HepG2 (cell line): Measurements from ENCODE around the gene MARCHF11. TPM values are rescaled to one million over a fixed set of nuclear protein-coding genes. Genes with fewer than 3 reads are reported as not detected.

Experiments used
- ATAC-seq: fragments of 200-7000 bp; cut with Tn5 transposase; 3 replicates; pipeline ENCODE4 v1.9.1; 2020; ENCODE audit warnings: mild to moderate bottlenecking, moderate library complexity
- BruUV-seq: library from RNA; stranded (reverse); fragments of 400-500 nt; replicated peaks from 2 replicates; lab custom pipeline; 2021; lab: Mats Ljungman, UMichigan
- CTCF ChIA-PET: fragments of 300-600 bp; formaldehyde crosslinking; extraction: SDS; loops from one replicate; lab custom pipeline; 2021; ENCODE audit warnings: low total read pairs, inconsistent platforms, low intra/inter-chr PET ratio; lab: Yijun Ruan, JAX
- POLR2A ChIA-PET: fragments of 350-600 bp; sonication (Branson Sonifier 250); formaldehyde crosslinking; loops from one replicate; lab custom pipeline; 2020; ENCODE audit warnings: antibody characterized with exemption, inconsistent platforms; lab: Yijun Ruan, JAX
- DNase-seq: peaks from one replicate; pipeline ENCODE4 v3.0.0-alpha.2; 2015; ENCODE audit warnings: low spot score
- FAIRE-seq: peaks from 3 replicates; lab custom pipeline; 2011; peaks lifted over from hg19 to GRCh38; lab: Jason Lieb, UNC
- H2AFZ ChIP-seq: one replicate; pipeline ENCODE4 v1.6.1; 2011; ENCODE audit warnings: low read length, inconsistent platforms
- H3K27ac ChIP-seq: fragments of 300-600 bp; 3 replicates; pipeline ENCODE4 v1.8.0; 2011; ENCODE audit warnings: mixed run types, mild to moderate bottlenecking, mixed read lengths, low read length, inconsistent platforms; ENCODE audit not compliant: insufficient read depth; ENCODE audit errors: extremely low read length
- H3K27me3 ChIP-seq, 2 experiments: fragments of 200-600 bp in 1 of 2; 2 replicates in 1 of 2; 3 replicates in 1 of 2; pipeline versions ENCODE4 v1.6.0 to v1.8.0; 2011; ENCODE audit warnings: low read length in 2 of 2, mild to moderate bottlenecking in 2 of 2, moderate library complexity in 2 of 2, inconsistent platforms in 1 of 2; ENCODE audit not compliant: insufficient read depth in 2 of 2, control insufficient read depth in 1 of 2
- H3K36me3 ChIP-seq, 2 experiments: fragments of 200-600 bp in 1 of 2; replicated peaks in 1 of 2; 2 replicates in 1 of 2; 3 replicates in 1 of 2; pipeline versions ENCODE4 v1.5.1 to v1.8.0; 2011; ENCODE audit warnings: low read length in 2 of 2, inconsistent platforms in 1 of 2; ENCODE audit not compliant: insufficient read depth in 2 of 2, control insufficient read depth in 1 of 2
- H3K4me1 ChIP-seq: 2 replicates; pipeline ENCODE4 v1.5.1; 2012; ENCODE audit warnings: low read length, inconsistent platforms; ENCODE audit not compliant: insufficient read depth
- H3K4me2 ChIP-seq: 2 replicates; pipeline ENCODE4 v1.6.0; 2011; ENCODE audit warnings: low read depth, low read length, inconsistent platforms
- H3K4me3 ChIP-seq, 3 experiments: fragments of 200-600 bp in 1 of 3; sonication (generic), shearing (Covaris generic) in 1 of 3; replicated peaks in 1 of 3; 2 replicates each; pipeline ENCODE4 v1.5.1; 2011 to 2016; ENCODE audit warnings: low read length in 3 of 3, inconsistent platforms in 2 of 3, low read depth in 2 of 3, mild to moderate bottlenecking in 2 of 3, control low read depth in 1 of 3, mixed read lengths in 1 of 3; ENCODE audit not compliant: insufficient read depth in 1 of 3
- H3K79me2 ChIP-seq: one replicate; pipeline ENCODE4 v1.6.1; 2011; ENCODE audit warnings: low read length, inconsistent platforms; ENCODE audit not compliant: insufficient read depth
- H3K9ac ChIP-seq: 2 replicates; pipeline ENCODE4 v1.6.0; 2011; ENCODE audit warnings: mild to moderate bottlenecking, low read depth, low read length, inconsistent platforms; ENCODE audit not compliant: insufficient read depth
- H3K9me3 ChIP-seq: 2 replicates; pipeline ENCODE4 v1.5.1; 2012; ENCODE audit warnings: mild to moderate bottlenecking, low read length
- H4K20me1 ChIP-seq: 2 replicates; pipeline ENCODE4 v1.6.0; 2011; ENCODE audit warnings: inconsistent platforms, mild to moderate bottlenecking, low read length, moderate library complexity; ENCODE audit not compliant: insufficient read depth
- CENPBD1 ChIP-seq: sonication (generic); formaldehyde crosslinking; IDR thresholded peaks from 2 replicates; pipeline ENCODE4 v1.8.0; 2022; ENCODE audit warnings: missing genetic modification reagents, low read depth, mild to moderate bottlenecking, borderline replicate concordance
- CENPT ChIP-seq: sonication (generic); formaldehyde crosslinking; IDR thresholded peaks from 2 replicates; pipeline ENCODE4 v1.8.0; 2022; ENCODE audit warnings: low read depth, mild to moderate bottlenecking, moderate library complexity, missing genetic modification reagents
- CREB1 ChIP-seq, 2 experiments: fragments of 450-650 bp in 1 of 2; IDR thresholded peaks; 2 replicates each; pipeline ENCODE4 v1.6.1; 2016 to 2017; ENCODE audit warnings: control low read depth in 1 of 2, mild to moderate bottlenecking in 1 of 2, missing compliant biosample characterization in 1 of 2, missing genetic modification characterization in 1 of 2
- DPF2 ChIP-seq: sonication (generic); formaldehyde crosslinking; IDR thresholded peaks from 2 replicates; pipeline ENCODE4 v1.4.0; 2020; ENCODE audit warnings: mild to moderate bottlenecking, low read depth, missing genetic modification reagents, borderline replicate concordance
- HES4 ChIP-seq: sonication (generic); formaldehyde crosslinking; IDR thresholded peaks from 2 replicates; pipeline ENCODE4 v1.9.0; 2021; ENCODE audit warnings: mild to moderate bottlenecking, missing genetic modification reagents, borderline replicate concordance
- MBD4 ChIP-seq: IDR thresholded peaks from 2 replicates; pipeline ENCODE4 v1.6.1; 2012; ENCODE audit warnings: low read length, inconsistent platforms, borderline replicate concordance
- SMC3 ChIP-seq: IDR thresholded peaks from 2 replicates; pipeline ENCODE4 v1.6.1; 2011; ENCODE audit warnings: low read length, improper control_type of control experiment
- ZBTB46 ChIP-seq: sonication (generic); formaldehyde crosslinking; IDR thresholded peaks from 2 replicates; pipeline ENCODE4 v1.4.0; 2020; ENCODE audit warnings: mild to moderate bottlenecking, missing genetic modification reagents, borderline replicate concordance
- ZNF280B ChIP-seq: sonication (generic); formaldehyde crosslinking; IDR thresholded peaks from 2 replicates; pipeline ENCODE4 v1.5.0; 2020; ENCODE audit warnings: missing genetic modification reagents, mild to moderate bottlenecking, borderline replicate concordance
- WGBS: methylation state at CpG from one replicate; pipeline ENCODE4 v1.1.6; 2017; ENCODE audit warnings: low lambda C conversion rate; 5-methylcytosine and 5-hydroxymethylcytosine counted together
- in situ Hi-C: cut with HindIII; loops from 2 replicates; pipeline ENCODE4 v1.10.0; 2017; ENCODE audit warnings: low pct_unique_long_range_greater_than_20kb; ENCODE audit not compliant: extremely low pct_ligation_motif_present
- intact Hi-C: fragments of 100-400 bp; cut with micrococcal nuclease; formaldehyde crosslinking; loops from one replicate; pipeline ENCODE4 v1.10.0; 2022; ENCODE audit not compliant: unreplicated experiment
- polyA plus RNA-seq, 8 experiments: library from polyadenylated mRNA; depleted of rRNA in 3 of 8; stranded (reverse) in 7 of 8; unstranded in 1 of 8; fragments of >200 nt; fragmentation: Illumina TruSeq in 4 of 8; extraction: Trizol in 4 of 8; gene quantifications; 2 replicates each; pipeline versions ENCODE4 v1.2.1 to v1.2.3, GENCODE V29; 2011 to 2016; ENCODE audit warnings: low read depth in 4 of 8, missing spikeins in 1 of 8, mixed read lengths in 1 of 8; ENCODE audit not compliant: insufficient read depth in 1 of 8
- total RNA-seq, 5 experiments: library from RNA; depleted of rRNA; stranded (reverse); fragments of >200 nt; fragmentation: Illumina TruSeq; extraction: Trizol; gene quantifications; 2 replicates each; pipeline ENCODE4 v1.2.3, GENCODE V29; 2016; ENCODE audit warnings: low read depth in 1 of 5

The MARCHF11 gene
- total and polyA plus RNA-seq, 2 of the 13 experiments (the other 11 are each of a cell fraction or from before 2014, with no cell fraction given), result not detected

GRCh38 chr5:16135506-16135905 lies 44.1 kb downstream of the MARCHF11 start:
- TF ChIP-seq SMC3 (no peak), ZNF280B (CRISPR knock-in tag) (no peak), ZBTB46 (CRISPR knock-in tag) (no peak), CENPBD1 (CRISPR knock-in tag) (no peak), DPF2 (CRISPR knock-in tag) (no peak), CREB1 (IDR thresholded peaks at IDR 0.05) (no peak), CREB1 (CRISPR knock-in tag; IDR thresholded peaks at IDR 0.05) (no peak), HES4 (no peak), CENPT (CRISPR knock-in tag) (no peak), MBD4 (no peak)
- TF ChIP-seq, all 625 proteins: peak for 0
- no peaks in the 10 kb centered on the region for H3K27me3 ChIP-seq
- no peak overlapping the region for H3K4me3 ChIP-seq
- FAIRE-seq (no peak), DNase-seq (no peak), ATAC-seq (no peak)
- no peak overlapping the region for H2AFZ ChIP-seq
- H3K79me2 ChIP-seq, result no peaks in the 10 kb centered on the region
- no peak overlapping the region for H3K27ac ChIP-seq
- no peaks in the 10 kb centered on the region for H3K4me1 ChIP-seq
- peaks cover 21% of the 10 kb centered on the region; the same call in 1 of the 2 replicates for H3K9me3 ChIP-seq
- POLR2A ChIA-PET, result no interaction called here
- intact Hi-C loops, result no loop called here
- no peak overlapping the region for H3K9ac ChIP-seq
- in situ Hi-C loops, result no loop called here
- 12% methylated on average over 3 of the region's 3 CpGs for WGBS
- H4K20me1 ChIP-seq, result no peaks in the 10 kb centered on the region
- CTCF ChIA-PET, result no interaction called here
- no TSS peak for BruUV-seq
- H3K36me3 ChIP-seq, result no peaks in the 10 kb centered on the region
- H3K4me2 ChIP-seq, result no peak overlapping the region
